GM18505 (cell line): ENCODE measurements around the gene WDR18.

Source experiments
- ATAC-seq: cut with Tn5 transposase; IDR thresholded peaks from one replicate; pipeline ENCODE4 v1.9.1; 2021; ENCODE audit not compliant: unreplicated experiment
- POLR2A ChIP-seq: IDR thresholded peaks from 4 replicates; pipeline ENCODE4 v1.6.1; 2011; ENCODE audit warnings: borderline replicate concordance; ENCODE audit not compliant: insufficient read depth, insufficient read length; ENCODE audit errors: extremely low read depth

The WDR18 gene

GRCh38 chr19:1008268-1009040, 24.3 kb downstream of the WDR18 start:
- ATAC-seq: no peak
- TF ChIP-seq POLR2A: no peak

DNA sequence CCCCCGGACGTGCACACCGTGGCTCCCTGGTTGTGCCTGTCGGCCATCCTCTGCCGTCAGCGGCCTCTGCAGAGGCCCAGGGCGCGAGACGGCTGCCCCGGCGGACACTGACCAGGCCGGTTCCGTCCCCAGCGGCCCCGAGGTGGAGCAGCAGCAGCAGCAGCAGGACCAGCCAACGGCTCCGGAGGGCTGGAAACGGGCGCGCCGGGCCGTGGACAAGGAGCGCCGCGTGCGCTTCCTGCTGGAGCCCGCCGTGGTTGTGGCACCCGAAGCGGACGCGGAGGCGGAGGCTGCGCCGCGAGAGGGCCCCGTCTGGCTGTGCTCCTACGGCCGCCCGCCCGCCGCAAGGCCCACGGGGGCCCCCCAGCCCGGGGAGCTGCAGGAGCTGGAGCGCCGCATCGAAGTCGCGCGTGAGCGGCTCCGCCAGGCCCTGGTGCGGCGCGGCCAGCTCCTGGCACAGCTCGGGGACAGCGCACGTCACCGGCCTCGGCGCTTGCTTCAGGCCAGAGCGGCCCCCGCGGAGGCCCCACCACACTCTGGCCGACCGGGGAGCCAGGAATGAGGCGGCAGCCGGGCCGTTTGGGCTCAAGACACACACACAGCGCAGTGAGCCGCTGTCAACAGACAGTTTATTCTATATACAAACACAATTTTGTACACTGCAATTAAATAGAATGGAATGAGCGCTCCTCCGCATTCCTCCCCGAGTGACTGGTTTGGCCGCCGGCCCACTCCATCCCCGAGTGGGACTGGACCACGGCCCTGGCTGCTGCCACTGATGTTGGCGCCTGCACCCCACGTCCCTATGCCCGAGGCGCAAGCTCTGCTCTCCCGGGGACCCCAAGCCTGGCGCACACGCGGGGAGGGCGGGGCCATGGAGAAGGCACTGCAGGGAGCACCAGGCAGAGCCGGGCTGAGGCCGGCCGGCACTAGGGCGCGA, 25.2 kb downstream of the WDR18 start:
- ATAC-seq: no peak
- no peak for TF ChIP-seq POLR2A

- ATAC-seq: no peak
- TF ChIP-seq POLR2A: no peak
Observed at GRCh38 chr19:1009981-1010538, 25.9 kb downstream of the WDR18 start.

DNA sequence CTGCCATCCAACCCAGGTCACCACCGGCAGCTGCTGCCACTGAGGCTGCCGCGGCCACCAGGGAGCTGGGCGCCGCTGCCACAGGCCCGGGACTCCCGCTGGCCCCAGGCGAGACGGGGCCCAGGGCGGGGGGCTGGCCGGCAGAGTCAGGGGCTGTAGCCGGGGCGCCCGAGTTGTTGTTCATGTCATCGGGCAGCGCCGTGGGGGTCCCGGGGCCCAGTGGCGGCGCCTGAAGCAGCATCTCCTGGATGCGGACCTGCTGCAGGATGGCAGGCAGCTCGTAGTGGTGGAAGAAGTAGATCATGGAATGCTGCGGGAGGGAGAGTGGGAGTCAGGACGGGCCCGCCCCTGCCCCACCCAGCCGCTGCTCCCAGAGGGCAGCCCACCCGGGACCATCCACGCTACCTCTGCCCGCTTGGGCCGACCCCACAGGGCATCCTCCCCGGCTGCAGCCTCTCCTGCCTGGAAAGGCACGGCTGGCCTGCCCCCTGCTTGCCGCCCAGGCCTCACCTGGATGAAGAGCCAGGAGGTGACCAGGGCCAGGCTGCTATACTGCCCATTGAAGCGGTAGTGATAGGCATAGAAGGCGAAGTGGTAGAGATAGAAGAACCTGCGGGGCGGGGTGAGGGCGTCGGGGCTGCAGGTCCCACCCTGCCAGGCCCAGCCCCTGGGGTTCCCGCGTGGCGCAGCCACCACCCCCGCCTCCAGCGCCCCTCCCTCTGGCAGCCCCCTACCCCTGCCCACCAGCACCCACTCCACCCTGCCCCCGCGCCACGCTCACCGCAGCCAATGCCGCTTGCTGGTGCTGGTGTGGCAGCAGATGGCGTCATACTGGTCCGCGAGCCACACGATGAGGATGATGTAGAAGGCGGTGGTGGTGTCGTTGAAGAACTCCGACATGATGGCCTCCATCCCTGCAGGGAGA, 26.7 kb downstream of the WDR18 start:
- no peak for ATAC-seq
- no peak for TF ChIP-seq POLR2A

- no peak for TF ChIP-seq POLR2A
- no peak for ATAC-seq
Observed at GRCh38 chr19:1011831-1012333, 27.7 kb downstream of the WDR18 start.

- no peak for ATAC-seq
- no peak for TF ChIP-seq POLR2A
Observed at GRCh38 chr19:1012334-1012733, 28.2 kb downstream of the WDR18 start.

DNA sequence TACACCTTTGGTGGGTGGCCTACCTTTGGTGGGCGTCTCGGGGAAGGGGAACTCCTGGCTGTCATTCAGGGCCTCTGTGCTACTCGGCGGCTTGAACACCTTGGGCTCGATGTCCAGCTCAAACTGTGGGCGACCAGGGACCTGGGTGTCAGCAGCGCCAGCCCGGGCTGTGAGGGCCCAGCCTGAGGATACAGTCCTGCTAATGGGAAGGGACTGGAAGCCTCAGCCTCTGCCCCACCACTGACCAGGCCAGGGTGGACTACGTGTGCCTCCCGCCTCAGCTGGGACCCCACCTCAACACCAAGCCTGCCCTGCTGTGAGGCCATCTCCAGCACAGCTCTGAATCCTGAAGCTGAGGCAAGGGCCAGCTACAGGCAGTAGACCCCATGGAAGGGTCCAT, 29.1 kb downstream of the WDR18 start:
- ATAC-seq: no peak
- TF ChIP-seq POLR2A: no peak

GRCh38 chr19:1014161-1015060, 30.3 kb downstream of the WDR18 start:
- no peak for TF ChIP-seq POLR2A
- ATAC-seq: no peak

DNA sequence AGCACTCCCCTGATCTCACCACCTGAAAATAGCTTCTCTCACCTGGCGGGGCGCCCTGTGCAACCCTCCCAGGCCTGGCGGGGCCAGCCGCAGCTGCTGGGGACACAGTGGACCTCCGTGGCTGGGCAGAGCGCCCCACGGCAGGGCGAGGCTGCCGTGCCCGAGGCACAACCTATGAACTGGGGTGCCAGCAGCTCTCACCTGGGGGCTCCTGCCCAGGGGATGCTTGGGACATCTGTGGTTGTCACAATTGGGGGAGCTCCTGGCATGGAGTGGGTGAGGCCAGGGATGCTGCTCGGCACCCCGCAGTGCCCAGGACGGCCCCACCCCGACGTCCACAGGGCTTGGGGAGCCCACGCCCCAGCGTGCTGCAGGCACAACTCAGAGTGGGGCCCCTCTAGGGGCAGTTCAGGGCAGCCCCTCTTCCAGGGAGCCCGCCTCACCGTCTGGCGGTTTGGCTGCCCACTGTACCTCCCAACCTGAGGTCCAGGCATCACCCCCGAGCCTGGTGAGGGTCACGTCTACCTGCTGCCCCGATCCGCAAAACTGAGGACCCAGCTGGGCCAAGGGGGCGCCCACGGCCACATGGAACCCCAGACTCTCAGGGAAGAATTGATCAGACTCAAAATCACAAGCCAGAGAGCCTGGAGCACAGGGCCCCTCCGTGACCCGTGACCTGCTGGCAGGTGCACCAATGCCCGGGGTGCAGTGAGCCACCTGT, 31.1 kb downstream of the WDR18 start:
- ATAC-seq: no peak
- no peak for TF ChIP-seq POLR2A

- no peak for ATAC-seq
Observed at GRCh38 chr19:1015782-1016646, 31.9 kb downstream of the WDR18 start.

More at GRCh38 chr19:1015782-1016646, 31.9 kb downstream of the WDR18 start:
- no peak for TF ChIP-seq POLR2A
